KOPT-K1 (cell line): ENCODE results near the gene CACNA2D4.
"Not testable (repeated sequence)": the region's sequence is repeated elsewhere in the genome, so short reads cannot be mapped to it uniquely, and the experiment has no call there.

Experiments
- H3K27ac ChIP-seq: fragments of 200-600 bp; sonication (generic); 2 replicates; pipeline ENCODE4 v1.5.1; 2016; ENCODE audit warnings: antibody characterized with exemption, mild to moderate bottlenecking, low read depth, low read length; ENCODE audit not compliant: poor library complexity, severe bottlenecking
- H3K36me3 ChIP-seq: fragments of 200-600 bp; sonication (generic); 2 replicates; pipeline ENCODE4 v1.5.1; 2017; ENCODE audit warnings: antibody characterized with exemption, mild to moderate bottlenecking, low read length, moderate library complexity; ENCODE audit not compliant: insufficient read depth
- H3K9me3 ChIP-seq: fragments of 200-600 bp; sonication (generic); 2 replicates; pipeline ENCODE4 v1.5.1; 2017; ENCODE audit warnings: antibody characterized with exemption, low read length, mild to moderate bottlenecking; ENCODE audit not compliant: insufficient read depth, poor library complexity, severe bottlenecking

The CACNA2D4 gene

DNA sequence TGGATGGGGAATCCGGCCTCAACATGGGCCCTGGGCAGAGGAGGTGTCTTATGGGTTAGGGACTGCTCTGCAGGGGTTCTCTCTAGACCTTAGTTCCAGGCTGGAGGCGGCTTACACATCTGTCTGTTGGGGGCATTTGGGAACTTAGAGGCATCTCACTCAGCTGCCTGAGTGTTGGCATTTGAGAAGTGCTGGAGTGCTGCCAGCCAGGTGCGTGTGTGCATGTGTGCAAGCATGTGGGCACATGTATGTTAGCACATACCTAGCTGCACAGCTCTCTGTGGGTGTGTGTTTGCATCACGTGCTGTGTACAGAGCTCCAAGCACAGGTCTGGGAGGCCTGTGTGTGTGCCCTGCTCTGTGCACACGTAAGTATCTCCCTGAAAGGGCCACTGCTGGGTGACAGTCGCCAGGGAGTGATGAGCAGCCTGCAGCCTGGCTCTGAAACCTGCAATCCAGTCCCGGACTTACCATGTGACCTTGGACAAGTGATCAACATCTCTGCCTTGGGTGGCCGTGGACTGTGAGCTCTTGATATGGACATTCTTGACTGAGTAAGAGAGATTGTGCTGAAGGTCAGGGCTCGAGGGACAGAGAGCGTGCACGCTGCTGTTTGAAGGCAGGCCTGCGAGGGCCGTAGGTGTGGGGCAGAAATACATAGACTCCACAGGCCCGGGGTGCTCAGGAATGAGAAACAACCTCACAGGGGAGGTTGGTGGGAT lies 92.9 kb downstream of the CACNA2D4 start:
- H3K36me3 ChIP-seq: no peaks in the 10 kb centered on the region
- H3K27ac ChIP-seq: no peak overlapping the region
- no peaks in the 10 kb centered on the region for H3K9me3 ChIP-seq

DNA sequence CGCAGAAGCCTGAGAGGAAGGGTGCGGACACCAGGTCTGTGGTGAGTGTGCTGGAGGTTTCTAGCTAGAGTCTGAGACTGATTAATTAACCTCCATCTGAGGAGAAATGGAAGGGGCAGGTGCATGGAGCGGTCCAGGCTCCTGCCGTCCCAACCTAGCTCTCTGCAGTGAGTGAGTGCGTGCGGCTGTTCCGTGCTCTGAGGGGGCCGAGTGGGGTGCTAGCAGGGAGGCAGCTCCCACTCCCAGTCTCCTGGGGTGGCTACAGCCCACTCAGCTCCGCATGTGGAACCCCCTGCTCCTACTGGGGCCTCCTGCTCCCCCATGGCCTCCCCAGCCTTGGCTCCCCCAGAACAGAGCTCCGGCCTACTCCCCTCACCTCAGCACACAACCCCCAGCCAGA lies 95.2 kb downstream of the CACNA2D4 start:
- Histone ChIP-seq H3K27ac (no peak overlapping the region), H3K36me3 (no peaks in the 10 kb centered on the region), H3K9me3 (no peaks in the 10 kb centered on the region)

DNA sequence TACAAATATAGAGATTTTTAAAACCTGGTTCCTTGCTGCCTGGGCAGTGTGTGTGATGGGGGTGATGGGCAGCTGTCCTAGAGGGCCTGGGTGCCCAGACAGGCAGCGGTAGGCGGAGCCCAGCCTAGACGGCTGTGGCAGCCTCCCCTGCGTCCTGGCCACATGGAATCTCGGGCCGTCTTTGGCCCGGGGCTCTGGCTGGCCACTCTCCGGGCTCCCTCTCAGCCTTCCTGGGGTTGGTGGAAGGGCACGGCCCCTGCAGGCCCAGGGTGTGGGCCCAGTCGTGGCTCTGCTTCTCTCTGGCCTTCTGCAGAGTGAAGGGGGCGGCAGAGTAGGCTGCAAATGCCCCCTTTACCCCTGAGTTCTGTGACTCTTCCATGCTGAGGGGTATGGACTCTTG lies 95.8 kb downstream of the CACNA2D4 start:
- no peak overlapping the region for H3K27ac ChIP-seq
- no peaks in the 10 kb centered on the region for H3K36me3 ChIP-seq
- no peaks in the 10 kb centered on the region for H3K9me3 ChIP-seq

DNA sequence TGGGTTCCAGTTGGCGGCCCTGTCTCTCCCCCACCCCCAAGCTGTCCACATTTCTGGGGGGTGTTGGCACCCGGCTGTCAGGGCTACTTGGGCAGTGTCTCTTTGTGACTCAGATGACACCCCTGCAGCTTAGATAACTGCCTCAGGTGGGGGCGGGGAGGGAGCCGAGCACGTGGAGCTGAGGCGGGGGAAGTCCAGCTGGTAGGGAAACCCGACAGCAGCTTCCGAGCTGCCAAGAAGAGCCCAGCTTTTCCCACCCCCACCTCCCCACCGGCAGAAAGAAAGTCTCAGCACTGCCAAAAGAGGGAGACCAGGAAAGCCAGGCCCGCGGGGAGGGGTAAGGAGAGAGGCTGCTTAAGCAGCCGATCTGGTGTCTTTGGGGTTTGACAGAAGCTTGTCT lies 96.6 kb downstream of the CACNA2D4 start:
- Histone ChIP-seq H3K27ac (no peak overlapping the region), H3K9me3 (no peaks in the 10 kb centered on the region), H3K36me3 (no peaks in the 10 kb centered on the region)

DNA sequence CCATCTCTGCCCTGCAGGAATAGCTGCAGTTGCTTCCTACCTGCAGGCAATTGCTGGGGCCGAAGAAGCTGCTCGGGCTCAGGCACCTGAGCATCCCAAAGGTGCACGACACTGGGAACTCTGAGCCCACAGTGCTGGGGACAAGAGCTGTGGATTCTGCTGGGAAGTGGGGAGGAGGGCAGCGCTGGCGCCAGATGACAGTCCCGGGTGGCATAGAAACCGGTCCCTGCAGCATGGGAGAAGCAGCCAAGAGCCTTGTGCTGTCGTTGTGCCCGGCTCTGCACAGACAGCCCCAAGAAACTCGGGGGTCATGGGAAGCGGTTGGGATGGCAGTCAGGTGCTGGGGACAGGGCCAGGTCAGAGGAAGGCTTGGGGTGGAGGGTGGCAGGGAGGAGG lies 97.6 kb downstream of the CACNA2D4 start:
- no peak overlapping the region for H3K27ac ChIP-seq

DNA sequence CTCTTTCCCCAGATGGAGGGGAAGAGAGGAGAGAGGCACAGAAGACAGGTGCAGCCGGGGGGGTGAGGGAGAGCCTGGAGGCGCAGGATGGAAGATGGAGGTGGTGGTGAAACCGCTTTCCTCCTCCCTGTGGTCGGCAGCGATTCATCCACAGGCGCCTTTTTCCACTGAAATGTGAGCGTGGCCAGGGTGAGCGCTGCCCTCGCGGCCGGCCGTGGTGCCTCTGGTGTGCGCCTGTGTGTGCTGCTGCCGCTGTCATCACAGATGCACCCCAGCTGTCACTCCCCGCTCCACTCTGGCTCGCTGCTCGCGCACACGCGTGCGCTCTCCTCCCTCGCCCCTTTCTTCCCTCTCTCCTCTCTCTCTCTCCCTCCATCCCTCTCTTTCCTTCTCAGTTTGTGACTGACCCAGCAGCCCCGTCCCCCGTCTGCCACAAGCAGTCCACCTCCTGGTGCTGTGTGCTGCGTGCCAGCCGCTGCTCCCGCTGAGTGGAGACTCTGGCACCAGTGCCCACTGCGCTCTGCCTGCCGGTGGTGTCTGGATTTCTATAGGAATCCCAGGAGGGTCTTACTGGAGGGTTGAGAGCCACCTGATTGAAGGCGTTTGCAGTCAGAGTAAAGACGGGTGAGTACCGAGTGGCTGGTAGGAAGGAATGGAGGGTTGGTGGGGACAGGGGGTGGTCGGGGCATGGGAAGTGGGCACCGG lies 98.1 kb downstream of the CACNA2D4 start, which contains the start of gene LRTM2:
TSS of gene LRTM2 (plus strand) at position 375 of the 705 bp plus-strand sequence. CDS start 7,584 bp downstream, outside the sequence.
- no peak within 1 kb of the TSS for H3K27ac ChIP-seq
- no peaks in the 10 kb centered on the region for H3K9me3 ChIP-seq
- H3K36me3 ChIP-seq: no peaks in the 10 kb centered on the region

More for the DNA sequence above, 97.6 kb downstream of the CACNA2D4 start:
- no peaks in the 10 kb centered on the region for H3K9me3 ChIP-seq
- no peaks in the 10 kb centered on the region for H3K36me3 ChIP-seq

DNA sequence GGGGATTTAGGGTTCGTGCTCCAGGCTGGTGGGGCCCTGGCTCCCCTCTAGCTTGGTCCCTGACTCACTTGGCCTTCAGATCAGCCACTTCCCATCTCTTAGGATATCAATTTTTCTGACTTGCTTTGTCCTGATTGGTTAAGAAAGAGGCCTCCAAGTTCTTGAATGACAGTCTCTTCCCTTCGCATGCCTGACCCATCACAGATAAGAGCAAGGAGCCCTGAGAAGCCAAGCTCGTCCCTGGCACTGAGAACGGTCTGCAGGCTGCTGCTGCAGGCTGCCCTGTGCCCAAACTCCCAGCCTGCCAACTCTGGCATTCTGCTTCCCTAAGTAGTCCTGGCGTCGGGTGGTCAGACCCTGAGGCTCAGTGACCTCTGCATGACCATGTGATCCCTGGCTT lies 98.9 kb downstream of the CACNA2D4 start:
- no peak overlapping the region for H3K27ac ChIP-seq
- no peaks in the 10 kb centered on the region for H3K36me3 ChIP-seq
- H3K9me3 ChIP-seq: no peaks in the 10 kb centered on the region

DNA sequence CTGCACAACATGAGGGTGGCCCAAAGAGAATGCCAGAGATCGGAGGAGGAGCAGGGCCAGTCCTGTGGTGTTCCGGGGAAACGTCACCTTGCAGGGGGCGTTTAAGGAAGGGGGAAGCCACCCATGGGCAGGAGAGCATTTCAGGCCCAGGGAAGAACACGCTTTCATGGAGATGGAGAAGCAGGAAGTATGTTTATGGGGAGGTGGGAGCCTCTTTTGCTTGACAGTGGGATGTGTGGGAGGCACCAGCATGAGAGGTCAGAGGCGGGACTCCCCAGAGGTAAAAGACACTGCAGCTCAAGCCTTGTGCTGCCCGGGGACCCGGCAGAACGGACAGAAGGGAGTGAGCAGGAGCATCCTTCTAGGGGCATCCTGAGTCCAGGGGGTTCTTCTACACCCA lies 99.4 kb downstream of the CACNA2D4 start:
- Histone ChIP-seq H3K9me3 (no peaks in the 10 kb centered on the region), H3K27ac (no peak overlapping the region), H3K36me3 (no peaks in the 10 kb centered on the region)

DNA sequence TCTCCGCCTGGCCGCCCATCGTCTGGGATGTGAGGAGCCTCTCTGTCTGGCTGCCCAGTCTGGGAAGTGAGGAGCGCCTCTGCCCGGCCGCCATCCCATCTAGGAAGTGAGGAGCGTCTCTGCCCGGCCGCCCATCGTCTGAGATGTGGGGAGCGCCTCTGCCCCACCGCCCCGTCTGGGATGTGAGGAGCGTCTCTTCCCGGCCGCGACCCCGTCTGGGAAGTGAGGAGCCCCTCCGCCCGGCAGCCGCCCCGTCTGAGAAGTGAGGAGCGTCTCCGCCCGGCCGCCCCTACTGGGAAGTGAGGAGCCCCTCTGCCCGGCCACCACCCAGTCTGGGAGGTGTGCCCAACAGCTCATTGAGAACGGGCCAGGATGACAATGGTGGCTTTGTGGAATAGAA lies 100.5 kb downstream of the CACNA2D4 start:
- H3K9me3 ChIP-seq, H3K27ac ChIP-seq, H3K36me3 ChIP-seq: not testable (repeated sequence)

DNA sequence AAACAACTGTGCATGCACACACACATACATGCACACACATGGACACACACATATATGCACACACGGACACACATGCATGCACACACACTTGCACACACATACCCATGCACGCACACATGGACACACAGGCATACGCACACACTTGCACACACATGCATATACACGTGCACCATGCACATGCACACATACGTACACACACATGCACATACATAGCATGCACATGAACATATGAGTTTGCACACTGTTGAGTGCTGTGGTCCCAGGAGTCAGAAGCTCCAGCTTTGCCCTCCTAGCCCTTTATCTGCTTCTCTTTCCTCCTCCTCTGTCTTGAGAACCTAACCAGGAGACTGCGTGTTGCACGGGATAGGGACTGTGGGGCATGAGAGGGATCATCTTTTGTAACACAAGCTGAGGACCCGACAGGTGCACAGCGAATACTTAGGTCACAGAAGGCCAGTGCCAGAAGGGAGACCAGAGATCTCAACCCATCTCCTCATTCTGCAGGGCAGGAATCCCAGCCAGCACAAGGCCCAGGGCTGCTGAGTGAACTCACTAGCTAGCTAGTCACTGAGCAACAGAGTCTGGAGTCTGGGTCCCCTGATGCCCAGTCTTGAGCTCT lies 101.6 kb downstream of the CACNA2D4 start:
- H3K9me3 ChIP-seq: no peaks in the 10 kb centered on the region
- no peaks in the 10 kb centered on the region for H3K36me3 ChIP-seq
- H3K27ac ChIP-seq: no peak overlapping the region

DNA sequence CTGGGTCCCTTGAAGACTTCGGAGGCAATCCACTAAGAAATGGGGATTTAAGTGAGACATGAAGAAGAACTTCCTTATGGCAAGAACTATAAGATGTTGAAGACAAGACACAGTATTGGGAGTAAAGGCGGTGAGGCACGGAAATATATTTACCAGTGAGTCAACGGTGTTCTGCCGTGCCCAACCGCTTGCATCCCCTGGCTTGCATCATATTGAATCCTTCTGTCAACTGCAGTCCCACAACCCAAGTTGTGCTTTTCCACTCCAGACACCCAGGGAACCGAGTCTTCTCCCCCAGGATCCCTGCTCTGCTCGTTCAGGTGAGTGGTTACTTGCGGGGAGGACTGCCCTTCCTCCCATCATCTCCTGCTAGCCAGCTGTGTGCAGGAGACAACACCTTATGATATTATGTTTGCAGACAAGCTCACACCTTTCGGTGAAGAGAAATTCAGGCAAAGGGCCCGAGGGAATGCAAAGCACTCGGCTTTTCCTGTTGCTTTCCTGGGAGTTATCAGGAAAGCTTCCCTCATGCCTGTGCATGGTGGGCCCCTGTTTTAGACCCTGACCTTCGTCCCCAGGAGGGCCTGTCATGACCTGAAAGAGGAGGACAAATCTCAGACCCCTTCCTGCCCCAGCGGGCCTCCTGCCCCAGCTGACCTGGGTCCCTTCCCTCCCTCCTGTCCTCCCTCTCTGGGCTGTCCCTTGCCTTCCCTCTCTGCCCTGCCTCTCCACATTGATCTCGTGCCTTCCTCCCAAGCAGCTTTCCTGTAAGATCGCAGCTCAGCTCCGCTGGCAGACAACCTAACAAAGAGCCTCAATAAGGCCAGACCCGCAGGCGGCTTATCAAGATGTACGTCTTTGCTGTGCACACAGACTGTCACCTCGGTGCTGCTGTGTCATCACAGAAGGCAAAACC lies 102.4 kb downstream of the CACNA2D4 start:
- no peak overlapping the region for H3K27ac ChIP-seq
- no peaks in the 10 kb centered on the region for H3K9me3 ChIP-seq
- H3K36me3 ChIP-seq: no peaks in the 10 kb centered on the region

DNA sequence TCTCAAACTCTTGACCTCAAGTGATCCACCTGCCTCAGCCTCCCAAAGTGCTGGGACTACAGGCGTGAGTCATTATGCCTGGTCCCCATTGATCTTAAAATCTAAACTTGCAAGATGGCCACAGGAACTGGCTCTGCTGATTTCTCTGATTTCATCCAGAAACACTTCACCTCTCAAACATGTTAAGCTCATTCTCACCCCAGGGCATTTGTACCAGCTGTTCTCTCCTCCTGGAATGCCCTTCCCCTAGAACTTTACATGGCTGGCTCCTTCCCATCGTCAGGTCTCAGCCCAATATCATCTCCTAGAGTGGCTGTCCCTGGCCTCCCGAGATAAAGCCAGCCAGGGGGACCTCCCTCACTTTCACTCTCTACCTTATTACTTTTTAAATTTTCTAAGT lies 103.3 kb downstream of the CACNA2D4 start:
- H3K27ac ChIP-seq: no peak overlapping the region

DNA sequence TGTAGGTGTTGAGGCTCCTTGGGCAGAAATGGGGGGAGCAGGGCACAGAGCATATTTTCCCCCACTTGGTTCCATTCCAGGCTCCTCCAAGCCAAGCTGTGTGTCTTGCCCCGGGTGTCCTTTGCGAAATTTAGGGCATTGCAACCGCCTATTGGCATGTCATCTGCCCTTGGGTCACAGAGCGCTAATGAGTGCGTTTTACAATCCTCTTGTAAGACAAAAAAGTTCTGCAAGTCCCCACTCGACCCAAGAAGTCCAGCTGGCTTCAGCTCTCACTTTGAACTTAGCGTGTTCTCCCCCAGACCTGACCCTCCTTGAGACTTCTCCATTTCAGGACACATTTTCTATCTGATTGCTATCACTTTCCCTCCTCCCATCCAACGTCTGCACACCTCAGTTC lies 104.2 kb downstream of the CACNA2D4 start:
- no peaks in the 10 kb centered on the region for H3K9me3 ChIP-seq
- no peaks in the 10 kb centered on the region for H3K36me3 ChIP-seq
- H3K27ac ChIP-seq: no peak overlapping the region

More for the DNA sequence above, 103.3 kb downstream of the CACNA2D4 start:
- Histone ChIP-seq H3K36me3 (no peaks in the 10 kb centered on the region), H3K9me3 (no peaks in the 10 kb centered on the region)

DNA sequence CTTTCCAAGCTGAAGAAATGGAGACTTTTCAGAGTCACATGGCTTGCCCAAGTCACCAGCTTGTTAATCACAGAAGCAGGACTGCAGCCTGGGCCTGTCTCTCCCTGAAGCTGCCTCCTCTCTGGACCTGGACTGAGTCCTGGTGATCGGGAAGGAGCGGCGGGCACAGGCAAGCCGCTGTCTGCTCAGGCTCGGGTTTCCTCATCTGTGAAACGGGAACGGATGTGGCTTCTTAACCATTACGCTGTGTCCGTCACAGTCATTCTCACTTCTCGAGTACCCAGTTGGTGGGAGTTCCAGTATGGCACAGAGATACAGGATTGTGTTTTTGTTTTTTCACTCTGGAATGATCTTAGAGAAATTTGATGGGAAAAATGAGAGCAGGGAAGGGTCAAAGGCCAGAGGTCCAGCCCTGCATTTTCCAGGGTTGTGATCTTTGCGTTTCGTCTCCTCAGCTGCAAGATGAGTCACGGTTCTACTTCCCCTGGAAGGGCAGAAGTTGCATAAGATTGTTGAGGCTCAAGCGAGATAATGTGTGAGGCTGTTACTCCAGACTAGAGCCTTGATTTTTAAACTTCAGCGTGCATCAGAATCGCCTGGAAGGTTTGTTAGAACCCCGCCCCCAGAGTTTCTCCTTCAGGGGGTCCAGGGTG lies 105.7 kb downstream of the CACNA2D4 start:
- Histone ChIP-seq H3K27ac (no peak overlapping the region), H3K9me3 (no peaks in the 10 kb centered on the region), H3K36me3 (no peaks in the 10 kb centered on the region)
